Measurements from ENCODE around the gene VTI1B. TPM values are rescaled to one million over a fixed set of nuclear protein-coding genes. Genes with fewer than 3 reads are reported as not detected.
"Not testable (repeated sequence)": the region's sequence is repeated elsewhere in the genome, so short reads cannot be mapped to it uniquely, and the experiment has no call there.

The VTI1B gene
- total RNA-seq, 1 experiment from 2014 or later: 117 TPM

DNA sequence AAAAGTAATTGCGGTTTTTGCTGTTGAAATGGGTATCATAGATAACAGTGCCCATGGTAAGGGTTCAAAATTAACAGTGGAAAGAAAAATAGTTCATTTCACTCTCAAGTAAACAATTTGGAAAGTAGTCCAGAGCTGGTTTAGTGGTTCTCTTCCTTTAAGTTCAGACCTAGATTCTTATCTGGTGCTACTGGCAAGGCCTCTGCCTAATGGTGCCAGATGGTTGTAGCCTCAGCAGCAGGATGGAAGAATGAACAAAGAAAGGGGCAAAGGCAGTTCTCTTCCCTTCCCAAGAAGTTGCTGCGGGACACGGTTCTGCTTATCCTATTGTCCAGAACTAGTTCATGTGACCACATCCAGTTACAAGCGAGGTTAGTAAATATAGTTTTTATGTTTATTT lies 44.2 kb downstream of the VTI1B start:
- no peak for DNase-seq
- POLR2A ChIA-PET: no interaction called here
- CTCF ChIA-PET: interaction anchor here (0.8 kb wide), 1 partner anchor 74 kb away, joined by 3 read pairs; no protein-coding TSS in a partner anchor

DNA sequence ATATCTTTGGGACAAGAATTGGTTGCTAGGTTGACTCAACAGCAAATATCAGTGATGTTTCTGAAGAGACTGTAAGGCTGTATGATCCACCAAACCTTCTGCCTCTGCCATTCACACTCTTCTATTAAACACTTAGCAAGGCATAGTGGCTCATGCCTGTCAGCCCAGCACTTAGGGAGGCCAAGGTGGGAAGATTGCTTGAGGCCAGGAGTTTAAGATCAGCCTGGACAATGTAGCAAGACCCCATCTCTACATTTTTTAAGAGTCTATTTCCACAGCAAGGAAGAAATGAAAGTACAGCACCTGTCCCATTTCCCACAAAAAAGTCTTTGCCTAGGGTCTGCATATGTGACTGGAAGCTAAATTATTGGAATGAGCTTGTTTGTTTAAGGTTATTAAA lies 46.9 kb downstream of the VTI1B start:
- Mint-ChIP-seq H3K27me3 (ENCODE audit: insufficient read depth, unreplicated experiment) (no peaks in the 10 kb centered on the region), H3K27ac (ENCODE audit: unreplicated experiment) (no peak overlapping the region), H3K9me3 (ENCODE audit: unreplicated experiment) (no peaks in the 10 kb centered on the region), H3K4me1 (ENCODE audit: low read depth, unreplicated experiment) (no peaks in the 10 kb centered on the region), H3K36me3 (ENCODE audit: insufficient read depth, unreplicated experiment) (no peaks in the 10 kb centered on the region), H3K4me3 (ENCODE audit: unreplicated experiment) (no peak overlapping the region)
- Histone ChIP-seq H3K4me1 (no peaks in the 10 kb centered on the region), H3K9me3 (no peaks in the 10 kb centered on the region), H3K27me3 (replicated peaks; ENCODE audit: control insufficient read depth, insufficient read depth, low read length) (no peaks in the 10 kb centered on the region), H3K4me3 (ENCODE audit: low read depth, low read length) (no peak overlapping the region), H3K36me3 (ENCODE audit: control insufficient read depth, insufficient read depth, low read length) (no peaks in the 10 kb centered on the region)
- intact Hi-C loops (cut with micrococcal nuclease; ENCODE audit: unreplicated experiment): no loop called here
- TF ChIP-seq, protein P1, sequence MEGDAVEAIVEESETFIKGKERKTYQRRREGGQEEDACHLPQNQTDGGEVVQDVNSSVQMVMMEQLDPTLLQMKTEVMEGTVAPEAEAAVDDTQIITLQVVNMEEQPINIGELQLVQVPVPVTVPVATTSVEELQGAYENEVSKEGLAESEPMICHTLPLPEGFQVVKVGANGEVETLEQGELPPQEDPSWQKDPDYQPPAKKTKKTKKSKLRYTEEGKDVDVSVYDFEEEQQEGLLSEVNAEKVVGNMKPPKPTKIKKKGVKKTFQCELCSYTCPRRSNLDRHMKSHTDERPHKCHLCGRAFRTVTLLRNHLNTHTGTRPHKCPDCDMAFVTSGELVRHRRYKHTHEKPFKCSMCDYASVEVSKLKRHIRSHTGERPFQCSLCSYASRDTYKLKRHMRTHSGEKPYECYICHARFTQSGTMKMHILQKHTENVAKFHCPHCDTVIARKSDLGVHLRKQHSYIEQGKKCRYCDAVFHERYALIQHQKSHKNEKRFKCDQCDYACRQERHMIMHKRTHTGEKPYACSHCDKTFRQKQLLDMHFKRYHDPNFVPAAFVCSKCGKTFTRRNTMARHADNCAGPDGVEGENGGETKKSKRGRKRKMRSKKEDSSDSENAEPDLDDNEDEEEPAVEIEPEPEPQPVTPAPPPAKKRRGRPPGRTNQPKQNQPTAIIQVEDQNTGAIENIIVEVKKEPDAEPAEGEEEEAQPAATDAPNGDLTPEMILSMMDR (IDR thresholded peaks at IDR 0.05; ENCODE audit: insufficient read depth in 1 of 2, low read depth in 1 of 2, low read length in 1 of 2, severe bottlenecking in 1 of 2, unreplicated experiment in 1 of 2): no peak
- ChIA-PET CTCF (no interaction called here), POLR2A (no interaction called here)
- no peak for DNase-seq
- no TSS peak for BruUV-seq (replicated peaks)

More for the DNA sequence above, 44.2 kb downstream of the VTI1B start:
- H3K9me3 Mint-ChIP-seq (ENCODE audit: unreplicated experiment): no peaks in the 10 kb centered on the region
- H3K4me1 ChIP-seq: no peaks in the 10 kb centered on the region
- H3K27ac Mint-ChIP-seq (ENCODE audit: unreplicated experiment): no peak overlapping the region
- no peak overlapping the region for H3K4me3 Mint-ChIP-seq (ENCODE audit: unreplicated experiment)
- no peaks in the 10 kb centered on the region for H3K27me3 ChIP-seq (replicated peaks; ENCODE audit: control insufficient read depth, insufficient read depth, low read length)
- TF ChIP-seq, protein P1 (IDR thresholded peaks at IDR 0.05; ENCODE audit: insufficient read depth in 1 of 2, low read depth in 1 of 2, low read length in 1 of 2, severe bottlenecking in 1 of 2, unreplicated experiment in 1 of 2): no peak
- no peaks in the 10 kb centered on the region for H3K9me3 ChIP-seq
- intact Hi-C loops (cut with micrococcal nuclease; ENCODE audit: unreplicated experiment): no loop called here
- BruUV-seq (replicated peaks): no TSS peak
- H3K36me3 Mint-ChIP-seq (ENCODE audit: insufficient read depth, unreplicated experiment): no peaks in the 10 kb centered on the region
- no peak overlapping the region for H3K4me3 ChIP-seq (ENCODE audit: low read depth, low read length)
- H3K4me1 Mint-ChIP-seq (ENCODE audit: low read depth, unreplicated experiment): no peaks in the 10 kb centered on the region
- no peaks in the 10 kb centered on the region for H3K27me3 Mint-ChIP-seq (ENCODE audit: insufficient read depth, unreplicated experiment)
- H3K36me3 ChIP-seq (ENCODE audit: control insufficient read depth, insufficient read depth, low read length): no peaks in the 10 kb centered on the region

- H3K27me3 Mint-ChIP-seq (ENCODE audit: insufficient read depth, unreplicated experiment); intact Hi-C loops (cut with micrococcal nuclease; ENCODE audit: unreplicated experiment); H3K4me3 ChIP-seq (ENCODE audit: low read depth, low read length); H3K4me3 Mint-ChIP-seq (ENCODE audit: unreplicated experiment); H3K27me3 ChIP-seq (replicated peaks; ENCODE audit: control insufficient read depth, insufficient read depth, low read length); POLR2A ChIA-PET; H3K4me1 Mint-ChIP-seq (ENCODE audit: low read depth, unreplicated experiment); H3K9me3 Mint-ChIP-seq (ENCODE audit: unreplicated experiment); BruUV-seq (replicated peaks); H3K4me1 ChIP-seq; H3K36me3 ChIP-seq (ENCODE audit: control insufficient read depth, insufficient read depth, low read length); CTCF ChIA-PET; H3K36me3 Mint-ChIP-seq (ENCODE audit: insufficient read depth, unreplicated experiment); H3K27ac Mint-ChIP-seq (ENCODE audit: unreplicated experiment); DNase-seq; H3K9me3 ChIP-seq: not testable (repeated sequence)
Observed at GRCh38 chr14:67626131-67626530, 48.3 kb downstream of the VTI1B start.

GRCh38 chr14:67623114-67623513 lies 51.3 kb downstream of the VTI1B start:
- Histone ChIP-seq H3K36me3 (ENCODE audit: control insufficient read depth, insufficient read depth, low read length) (no peaks in the 10 kb centered on the region), H3K9me3 (no peaks in the 10 kb centered on the region), H3K4me3 (ENCODE audit: low read depth, low read length) (no peak overlapping the region), H3K27me3 (replicated peaks; ENCODE audit: control insufficient read depth, insufficient read depth, low read length) (no peaks in the 10 kb centered on the region), H3K4me1 (peaks cover 5% of the 10 kb centered on the region; the same call in 1 of the 2 replicates)
- ChIA-PET CTCF (interaction anchor here (0.7 kb wide), 1 partner anchor 44 kb away, joined by 3 read pairs; no protein-coding TSS in a partner anchor), POLR2A (interaction anchor here (0.8 kb wide), 1 partner anchor 23 kb away, joined by 3 read pairs; the partner anchor contains the start of gene PIGH)
- no peak for DNase-seq
- Mint-ChIP-seq H3K4me1 (ENCODE audit: low read depth, unreplicated experiment) (peaks cover 16% of the 10 kb centered on the region), H3K36me3 (ENCODE audit: insufficient read depth, unreplicated experiment) (peaks cover 14% of the 10 kb centered on the region), H3K9me3 (ENCODE audit: unreplicated experiment) (no peaks in the 10 kb centered on the region), H3K4me3 (ENCODE audit: unreplicated experiment) (no peak overlapping the region), H3K27ac (ENCODE audit: unreplicated experiment) (no peak overlapping the region), H3K27me3 (ENCODE audit: insufficient read depth, unreplicated experiment) (no peaks in the 10 kb centered on the region)
- intact Hi-C loops (cut with micrococcal nuclease; ENCODE audit: unreplicated experiment): no loop called here
- BruUV-seq (replicated peaks): no TSS peak
- TF ChIP-seq, protein P1 (IDR thresholded peaks at IDR 0.05; ENCODE audit: insufficient read depth in 1 of 2, low read depth in 1 of 2, low read length in 1 of 2, severe bottlenecking in 1 of 2, unreplicated experiment in 1 of 2): no peak
